ENCODE measurements around the gene PHOX2A. TPM values are rescaled to one million over a fixed set of nuclear protein-coding genes. Genes with fewer than 3 reads are reported as not detected.

Gene PHOX2A
- polyA plus RNA-seq, 3 donors = not detected

DNA sequence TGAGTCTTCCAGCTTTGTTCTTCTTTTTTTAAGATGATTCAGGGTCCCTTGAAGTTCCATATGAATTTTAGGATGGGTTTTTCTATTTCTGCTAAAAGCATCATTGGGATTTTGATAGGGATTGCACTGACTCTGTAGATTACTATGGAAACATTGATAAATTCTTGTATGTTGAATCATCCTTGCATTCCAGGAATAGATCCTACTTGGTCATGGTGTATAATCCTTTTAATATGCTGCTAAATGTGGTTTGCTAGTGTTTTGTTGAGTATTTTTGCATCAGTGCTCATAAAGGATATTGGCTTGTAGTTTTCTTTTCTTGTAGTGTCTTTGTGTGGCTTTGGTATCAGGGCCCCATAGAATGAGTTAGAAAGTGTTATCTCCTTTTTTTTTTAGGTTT is 34.9 kb upstream of the PHOX2A start:
- H3K4me3 ChIP-seq (replicated peaks in 1 of 3; ENCODE audit: low read depth in 2 of 3, low read length in 3 of 3) = no peak overlapping the region
- H2AFZ ChIP-seq (ENCODE audit: insufficient read depth, low read depth, low read length, poor library complexity, severe bottlenecking) = no peak overlapping the region
- no peak overlapping the region for H3K27ac Mint-ChIP-seq
- no peaks in the 10 kb centered on the region for H4K20me1 ChIP-seq (ENCODE audit: insufficient read depth, low read length)
- no peaks in the 10 kb centered on the region for H3K9me3 ChIP-seq (replicated peaks in 1 of 2; ENCODE audit: control insufficient read depth in 1 of 2, insufficient read depth in 1 of 2, low read length in 2 of 2)
- no peaks in the 10 kb centered on the region for H3K79me2 ChIP-seq (ENCODE audit: insufficient read depth, low read length)
- peaks cover 7 to 9% of the 10 kb centered on the region in 2 donors for H3K4me1 ChIP-seq (ENCODE audit: control insufficient read depth in 1 of 2, insufficient read depth in 2 of 2, low read length in 2 of 2)
- peaks cover 3 to 7% of the 10 kb centered on the region in 2 donors for H3K27me3 ChIP-seq (ENCODE audit: control insufficient read depth in 2 of 2, insufficient read depth in 2 of 2, low read length in 2 of 2)
- no peak overlapping the region for H3K4me2 ChIP-seq (replicated peaks; ENCODE audit: extremely low read depth, low read length, poor library complexity, severe bottlenecking)
- H3K36me3 Mint-ChIP-seq = peaks cover 0 to 6% of the 10 kb centered on the region in 2 donors
- no peaks in the 10 kb centered on the region for H3K36me3 ChIP-seq (replicated peaks in 1 of 2; ENCODE audit: control insufficient read depth in 1 of 2, insufficient read depth in 2 of 2, low read length in 2 of 2)
- TF ChIP-seq, protein P1, sequence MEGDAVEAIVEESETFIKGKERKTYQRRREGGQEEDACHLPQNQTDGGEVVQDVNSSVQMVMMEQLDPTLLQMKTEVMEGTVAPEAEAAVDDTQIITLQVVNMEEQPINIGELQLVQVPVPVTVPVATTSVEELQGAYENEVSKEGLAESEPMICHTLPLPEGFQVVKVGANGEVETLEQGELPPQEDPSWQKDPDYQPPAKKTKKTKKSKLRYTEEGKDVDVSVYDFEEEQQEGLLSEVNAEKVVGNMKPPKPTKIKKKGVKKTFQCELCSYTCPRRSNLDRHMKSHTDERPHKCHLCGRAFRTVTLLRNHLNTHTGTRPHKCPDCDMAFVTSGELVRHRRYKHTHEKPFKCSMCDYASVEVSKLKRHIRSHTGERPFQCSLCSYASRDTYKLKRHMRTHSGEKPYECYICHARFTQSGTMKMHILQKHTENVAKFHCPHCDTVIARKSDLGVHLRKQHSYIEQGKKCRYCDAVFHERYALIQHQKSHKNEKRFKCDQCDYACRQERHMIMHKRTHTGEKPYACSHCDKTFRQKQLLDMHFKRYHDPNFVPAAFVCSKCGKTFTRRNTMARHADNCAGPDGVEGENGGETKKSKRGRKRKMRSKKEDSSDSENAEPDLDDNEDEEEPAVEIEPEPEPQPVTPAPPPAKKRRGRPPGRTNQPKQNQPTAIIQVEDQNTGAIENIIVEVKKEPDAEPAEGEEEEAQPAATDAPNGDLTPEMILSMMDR (IDR thresholded peaks at IDR 0.05) = no peak
- no peak overlapping the region for H3K27ac ChIP-seq (ENCODE audit: low read depth in 1 of 2, low read length in 2 of 2)
- no peak overlapping the region for H3K4me3 Mint-ChIP-seq
- H3K4me1 Mint-ChIP-seq = peaks cover 14% of the 10 kb centered on the region
- intact Hi-C loops (cut with micrococcal nuclease) = no loop called here
- peaks cover 0 to 7% (median 3%) of the 10 kb centered on the region in 7 donors for H3K9me3 Mint-ChIP-seq
- peaks cover 4 to 22% (median 6%) of the 10 kb centered on the region in 3 donors for H3K27me3 Mint-ChIP-seq (ENCODE audit: low read depth in 3 of 3)
- H3K9ac ChIP-seq (ENCODE audit: insufficient read depth, low read length, poor library complexity, severe bottlenecking) = no peak overlapping the region
- no peak for DNase-seq

- H3K4me1 Mint-ChIP-seq = peaks cover 39% of the 10 kb centered on the region
Observed at GRCh38 chr11:72274435-72274834, 30.5 kb upstream of the PHOX2A start.

More at GRCh38 chr11:72274435-72274834, 30.5 kb upstream of the PHOX2A start:
- Mint-ChIP-seq H3K27ac (peak overlapping the region in 6 of 7 donors; percentile 69 to 94 (median 86)), H3K4me3 (no peak overlapping the region), H3K9me3 (peaks cover 0 to 2% (median 0%) of the 10 kb centered on the region in 7 donors), H3K27me3 (ENCODE audit: low read depth in 3 of 3) (peaks cover 5 to 7% (median 6%) of the 10 kb centered on the region in 3 donors), H3K36me3 (no peaks in the 10 kb centered on the region)
- H3K36me3 ChIP-seq (replicated peaks in 1 of 2; ENCODE audit: control insufficient read depth in 1 of 2, insufficient read depth in 2 of 2, low read length in 2 of 2) = no peaks in the 10 kb centered on the region
- TF ChIP-seq, protein P1 (IDR thresholded peaks at IDR 0.05) = no peak
- peaks cover 25 to 41% of the 10 kb centered on the region in 2 donors for H3K4me1 ChIP-seq (ENCODE audit: control insufficient read depth in 1 of 2, insufficient read depth in 2 of 2, low read length in 2 of 2)
- intact Hi-C loops (cut with micrococcal nuclease) = loop anchor here in 1 of 2 donors (5.0 kb wide), 1 partner anchor 52 kb away; the partner anchor contains the start of gene INPPL1
- no peaks in the 10 kb centered on the region for H4K20me1 ChIP-seq (ENCODE audit: insufficient read depth, low read length)
- H3K9ac ChIP-seq (ENCODE audit: insufficient read depth, low read length, poor library complexity, severe bottlenecking) = no peak overlapping the region
- H3K9me3 ChIP-seq (replicated peaks in 1 of 2; ENCODE audit: control insufficient read depth in 1 of 2, insufficient read depth in 1 of 2, low read length in 2 of 2) = no peaks in the 10 kb centered on the region
- WGBS (ENCODE audit: insufficient coverage) = 0% methylated on average over 1 of the region's 6 CpGs
- peak in 2 of 3 donors; percentile 27 to 32 for DNase-seq
- H2AFZ ChIP-seq (ENCODE audit: insufficient read depth, low read depth, low read length, poor library complexity, severe bottlenecking) = no peak overlapping the region
- no peaks in the 10 kb centered on the region for H3K79me2 ChIP-seq (ENCODE audit: insufficient read depth, low read length)
- H3K4me2 ChIP-seq (replicated peaks; ENCODE audit: extremely low read depth, low read length, poor library complexity, severe bottlenecking) = no peak overlapping the region
- H3K27ac ChIP-seq (ENCODE audit: low read depth in 1 of 2, low read length in 2 of 2) = no peak overlapping the region
- no peak overlapping the region for H3K4me3 ChIP-seq (replicated peaks in 1 of 3; ENCODE audit: low read depth in 2 of 3, low read length in 3 of 3)
- H3K27me3 ChIP-seq (ENCODE audit: control insufficient read depth in 2 of 2, insufficient read depth in 2 of 2, low read length in 2 of 2) = peaks cover 0 to 3% of the 10 kb centered on the region in 2 donors
